Measurements from ENCODE around the gene MAGED2. TPM values are rescaled to one million over a fixed set of nuclear protein-coding genes. Genes with fewer than 3 reads are reported as not detected.
A peak's percentile ranks its signal among the peaks of the same experiment; 100 is the strongest.

The MAGED2 gene
- total RNA-seq, 4 donors from 2014 or later, result 32.9 to 215 (median 67.4) TPM

- Histone ChIP-seq H3K4me3 (peak overlapping the region; percentile 54 to 84 (median 78)), H3K36me3 (no peaks in the 10 kb centered on the region), H3K4me1 (peaks cover 3 to 12% (median 8%) of the 10 kb centered on the region in 4 donors), H3K27me3 (no peaks in the 10 kb centered on the region), H3K9me3 (no peaks in the 10 kb centered on the region), H3K27ac (peak overlapping the region; percentile 84 to 93 (median 86))
- in situ Hi-C loops (cut with MboI; ENCODE audit: low pct_ligation_motif_present in 1 of 4, low pct_unique_long_range_greater_than_20kb in 1 of 4, low sequenced_read_pairs in 3 of 4) (loop anchor here in 2 of 4 donors (25.0 kb wide), 2 partner anchors 171 to 371 kb away; partner anchors contain the start of gene TSR2 (in 1 of the 2)), intact Hi-C loops (cut with DNase I; ENCODE audit: low total_unique reads) (no loop called here)
- 45% methylated on average over 23 of the region's 23 CpGs; no CpG with 5 or more reads in 1 of the 2 donors for WGBS, 2 donors (ENCODE audit: low coverage in 1 of 2)
- DNase-seq, result peak; percentile 65
- TF ChIP-seq POLR2AphosphoS5 (IDR thresholded peaks at IDR 0.05), result no peak
- no peak for TF ChIP-seq EP300 (IDR thresholded peaks at IDR 0.05; ENCODE audit: low read depth)
- TF ChIP-seq POLR2A (IDR thresholded peaks at IDR 0.05), result no peak
- TF ChIP-seq CTCF (IDR thresholded peaks at IDR 0.05), result no peak
Observed at GRCh38 chrX:54808109-54808604, 612 bp downstream of the MAGED2 start.

GRCh38 chrX:54808605-54809483 lies 1.3 kb downstream of the MAGED2 start:
- 49% methylated on average over 38 of the region's 38 CpGs; no CpG with 5 or more reads in 1 of the 2 donors for WGBS, 2 donors (ENCODE audit: low coverage in 1 of 2)
- H3K36me3 ChIP-seq, result no peaks in the 10 kb centered on the region
- H3K27me3 ChIP-seq, result no peaks in the 10 kb centered on the region
- H3K4me3 ChIP-seq, result peak overlapping the region; percentile 54 to 84 (median 78)
- in situ Hi-C loops (cut with MboI; ENCODE audit: low pct_ligation_motif_present in 1 of 4, low pct_unique_long_range_greater_than_20kb in 1 of 4, low sequenced_read_pairs in 3 of 4), result loop anchor here in 2 of 4 donors (25.0 kb wide), 2 partner anchors 172 to 372 kb away; partner anchors contain the start of gene TSR2 (in 1 of the 2)
- no peaks in the 10 kb centered on the region for H3K9me3 ChIP-seq
- peak overlapping the region; percentile 84 to 93 (median 86) for H3K27ac ChIP-seq
- peaks cover 3 to 12% (median 8%) of the 10 kb centered on the region in 4 donors for H3K4me1 ChIP-seq
- intact Hi-C loops (cut with DNase I; ENCODE audit: low total_unique reads), result no loop called here
- DNase-seq, result peak; percentile 94
- TF ChIP-seq POLR2A (IDR thresholded peaks at IDR 0.05), result no peak
- no peak for TF ChIP-seq EP300 (IDR thresholded peaks at IDR 0.05; ENCODE audit: low read depth)
- no peak for TF ChIP-seq CTCF (IDR thresholded peaks at IDR 0.05)
- peak in 2 of 3 donors; percentile 30 to 44 for TF ChIP-seq POLR2AphosphoS5 (IDR thresholded peaks at IDR 0.05)

- intact Hi-C loops (cut with DNase I; ENCODE audit: low total_unique reads), result loop anchor here (5.0 kb wide), 1 partner anchor 168 kb away; no protein-coding TSS in a partner anchor
- TF ChIP-seq POLR2AphosphoS5 (IDR thresholded peaks at IDR 0.05), result no peak
- Histone ChIP-seq H3K27ac (no peak overlapping the region), H3K36me3 (no peaks in the 10 kb centered on the region), H3K9me3 (no peaks in the 10 kb centered on the region), H3K4me3 (no peak overlapping the region), H3K27me3 (no peaks in the 10 kb centered on the region), H3K4me1 (peaks cover 3 to 12% (median 8%) of the 10 kb centered on the region in 4 donors)
- DNase-seq, result no peak
- in situ Hi-C loops (cut with MboI; ENCODE audit: low pct_ligation_motif_present in 1 of 4, low pct_unique_long_range_greater_than_20kb in 1 of 4, low sequenced_read_pairs in 3 of 4), result loop anchor here in 2 of 4 donors (25.0 kb wide), 2 partner anchors 173 to 373 kb away; partner anchors contain the start of gene TSR2 (in 1 of the 2)
- 88% methylated on average over 5 of the region's 5 CpGs; no CpG with 5 or more reads in 1 of the 2 donors for WGBS, 2 donors (ENCODE audit: low coverage in 1 of 2)
Observed at GRCh38 chrX:54810532-54810931, 3.0 kb downstream of the MAGED2 start.

- in situ Hi-C loops (cut with MboI; ENCODE audit: low pct_ligation_motif_present in 1 of 4, low pct_unique_long_range_greater_than_20kb in 1 of 4, low sequenced_read_pairs in 3 of 4), result loop anchor here in 2 of 4 donors (25.0 kb wide), 2 partner anchors 174 to 374 kb away; partner anchors contain the start of gene TSR2 (in 1 of the 2)
- H3K4me1 ChIP-seq, result peaks cover 3 to 12% (median 8%) of the 10 kb centered on the region in 4 donors
- no peak for DNase-seq
- H3K9me3 ChIP-seq, result no peaks in the 10 kb centered on the region
- intact Hi-C loops (cut with DNase I; ENCODE audit: low total_unique reads), result loop anchor here (5.0 kb wide), 1 partner anchor 169 kb away; no protein-coding TSS in a partner anchor
- H3K27ac ChIP-seq, result no peak overlapping the region
- H3K4me3 ChIP-seq, result no peak overlapping the region
- H3K27me3 ChIP-seq, result no peaks in the 10 kb centered on the region
- 84% methylated on average over 9 of the region's 9 CpGs; no CpG with 5 or more reads in 1 of the 2 donors for WGBS, 2 donors (ENCODE audit: low coverage in 1 of 2)
- TF ChIP-seq CTCF (IDR thresholded peaks at IDR 0.05) (no peak), POLR2AphosphoS5 (IDR thresholded peaks at IDR 0.05) (no peak), EP300 (IDR thresholded peaks at IDR 0.05; ENCODE audit: low read depth) (no peak), POLR2A (IDR thresholded peaks at IDR 0.05) (no peak)
- H3K36me3 ChIP-seq, result no peaks in the 10 kb centered on the region
Observed at GRCh38 chrX:54811301-54811885, 3.8 kb downstream of the MAGED2 start.

Measured in transverse colon (tissue), 4 donors.